Esophagus squamous epithelium (tissue), 4 donors: ENCODE results near the gene PRKCQ.

Experiments used
- POLR2A ChIP-seq, 4 donors: fragments of 450-650 bp; IDR thresholded peaks; one replicate each; pipeline ENCODE4 v1.6.1; 2017; ENCODE audit warnings: antibody characterized with exemption in 4 of 4, mild to moderate bottlenecking in 4 of 4, moderate library complexity in 3 of 4
- TF ChIP-seq, protein P1 (sequence below), 6 experiments: fragments of 450-650 bp in 4 of 6; fragments of 200-600 bp in 2 of 6; sonication (generic) in 2 of 6; IDR thresholded peaks; one replicate each; pipeline ENCODE4 v1.5.1; 2016 to 2019; ENCODE audit warnings: antibody characterized with exemption in 6 of 6, mild to moderate bottlenecking in 4 of 6, moderate library complexity in 4 of 6

- TF ChIP-seq, protein P1, sequence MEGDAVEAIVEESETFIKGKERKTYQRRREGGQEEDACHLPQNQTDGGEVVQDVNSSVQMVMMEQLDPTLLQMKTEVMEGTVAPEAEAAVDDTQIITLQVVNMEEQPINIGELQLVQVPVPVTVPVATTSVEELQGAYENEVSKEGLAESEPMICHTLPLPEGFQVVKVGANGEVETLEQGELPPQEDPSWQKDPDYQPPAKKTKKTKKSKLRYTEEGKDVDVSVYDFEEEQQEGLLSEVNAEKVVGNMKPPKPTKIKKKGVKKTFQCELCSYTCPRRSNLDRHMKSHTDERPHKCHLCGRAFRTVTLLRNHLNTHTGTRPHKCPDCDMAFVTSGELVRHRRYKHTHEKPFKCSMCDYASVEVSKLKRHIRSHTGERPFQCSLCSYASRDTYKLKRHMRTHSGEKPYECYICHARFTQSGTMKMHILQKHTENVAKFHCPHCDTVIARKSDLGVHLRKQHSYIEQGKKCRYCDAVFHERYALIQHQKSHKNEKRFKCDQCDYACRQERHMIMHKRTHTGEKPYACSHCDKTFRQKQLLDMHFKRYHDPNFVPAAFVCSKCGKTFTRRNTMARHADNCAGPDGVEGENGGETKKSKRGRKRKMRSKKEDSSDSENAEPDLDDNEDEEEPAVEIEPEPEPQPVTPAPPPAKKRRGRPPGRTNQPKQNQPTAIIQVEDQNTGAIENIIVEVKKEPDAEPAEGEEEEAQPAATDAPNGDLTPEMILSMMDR (IDR thresholded peaks at IDR 0.05) = no peak
- no peak for TF ChIP-seq POLR2A (IDR thresholded peaks at IDR 0.05)
These were observed 9.4 kb upstream of the PRKCQ start for GRCh38 chr10:6589287-6590094.
